Karpas-422 (cell line): ENCODE measurements around the gene PSMC1. TPM values are rescaled to one million over a fixed set of nuclear protein-coding genes. Genes with fewer than 3 reads are reported as not detected.

ENCODE experiments used
- DNase-seq: peaks from one replicate; pipeline ENCODE4 v3.0.0-alpha.2; 2015
- H2AFZ ChIP-seq: fragments of 200-600 bp; sonication (generic); 2 replicates; pipeline ENCODE4 v1.6.1; 2014; ENCODE audit warnings: antibody characterized with exemption, low read length, mixed read lengths
- H3K27ac ChIP-seq: fragments of 200-600 bp; sonication (generic); 2 replicates; pipeline ENCODE4 v1.5.1; 2014; ENCODE audit warnings: mild to moderate bottlenecking, low read length, moderate library complexity
- H3K27me3 ChIP-seq: fragments of 200-600 bp; sonication (generic); 2 replicates; pipeline ENCODE4 v1.6.1; 2014; ENCODE audit warnings: low read length, mixed read lengths
- H3K36me3 ChIP-seq: fragments of 200-600 bp; sonication (generic); 2 replicates; pipeline ENCODE4 v1.6.1; 2014; ENCODE audit warnings: low read length, mixed read lengths; ENCODE audit not compliant: insufficient read depth
- H3K4me1 ChIP-seq: fragments of 200-600 bp; sonication (generic); 2 replicates; pipeline ENCODE4 v1.6.1; 2014; ENCODE audit warnings: mild to moderate bottlenecking, low read length, mixed read lengths
- H3K4me2 ChIP-seq: fragments of 200-600 bp; sonication (generic); 2 replicates; pipeline ENCODE4 v1.6.1; 2014; ENCODE audit warnings: low read length, low read depth, mild to moderate bottlenecking; ENCODE audit not compliant: poor library complexity, severe bottlenecking
- H3K4me3 ChIP-seq: fragments of 200-600 bp; sonication (generic); 2 replicates; pipeline ENCODE4 v1.5.1; 2014; ENCODE audit warnings: mild to moderate bottlenecking, antibody characterized with exemption, low read length, mixed read lengths
- H3K79me2 ChIP-seq: fragments of 200-600 bp; sonication (generic); 2 replicates; pipeline ENCODE4 v1.6.1; 2014; ENCODE audit warnings: mild to moderate bottlenecking, low read length, mixed read lengths
- H3K9ac ChIP-seq: fragments of 200-600 bp; sonication (generic); 2 replicates; pipeline ENCODE4 v1.6.0; 2014; ENCODE audit warnings: low read length
- H3K9me2 ChIP-seq: fragments of 200-600 bp; sonication (generic), shearing (Covaris generic); replicated peaks from 2 replicates; pipeline ENCODE4 v1.6.0; 2014; ENCODE audit warnings: mild to moderate bottlenecking, low read length, moderate library complexity; ENCODE audit not compliant: insufficient read depth
- H3K9me3 ChIP-seq: fragments of 300-700, 200-600 bp; sonication (generic); 2 replicates; pipeline ENCODE4 v1.6.1; 2014; ENCODE audit warnings: low read length, mixed read lengths
- H4K20me1 ChIP-seq: fragments of 200-600 bp; sonication (generic); 2 replicates; pipeline ENCODE4 v1.6.1; 2014; ENCODE audit warnings: mild to moderate bottlenecking, antibody characterized with exemption, low read length, low read depth; ENCODE audit not compliant: insufficient read depth
- total RNA-seq: library from RNA; depleted of rRNA; stranded (reverse); fragments of >200 nt; shearing (Covaris generic); gene quantifications from 2 replicates; pipeline ENCODE4 v1.2.3, GENCODE V29; 2014; ENCODE audit warnings: low replicate concordance

The PSMC1 gene
- total RNA-seq, 1 experiment from 2014 or later = 71.8 TPM

- peaks cover 14% of the 10 kb centered on the region for H4K20me1 ChIP-seq
- DNase-seq = no peak
- H3K4me3 ChIP-seq = no peak overlapping the region
- H3K27ac ChIP-seq = no peak overlapping the region
- no peaks in the 10 kb centered on the region for H3K4me1 ChIP-seq
- no peaks in the 10 kb centered on the region for H3K9me2 ChIP-seq
- peaks cover 17% of the 10 kb centered on the region; the same call in 1 of the 2 replicates for H3K36me3 ChIP-seq
- H3K9me3 ChIP-seq = no peaks in the 10 kb centered on the region
- no peak overlapping the region for H2AFZ ChIP-seq
- H3K4me2 ChIP-seq = no peak overlapping the region
- H3K27me3 ChIP-seq = no peaks in the 10 kb centered on the region
- H3K79me2 ChIP-seq = no peaks in the 10 kb centered on the region
- H3K9ac ChIP-seq = no peak overlapping the region
Observed at GRCh38 chr14:90278199-90279175, 22.1 kb downstream of the PSMC1 start.

GRCh38 chr14:90280096-90280495 lies 23.7 kb downstream of the PSMC1 start:
- H4K20me1 ChIP-seq = peaks cover 9% of the 10 kb centered on the region
- no peak overlapping the region for H2AFZ ChIP-seq
- no peaks in the 10 kb centered on the region for H3K79me2 ChIP-seq
- no peak overlapping the region for H3K9ac ChIP-seq
- peaks cover 12% of the 10 kb centered on the region; the same call in 1 of the 2 replicates for H3K36me3 ChIP-seq
- no peak overlapping the region for H3K4me3 ChIP-seq
- H3K27ac ChIP-seq = no peak overlapping the region
- no peaks in the 10 kb centered on the region for H3K4me1 ChIP-seq
- no peaks in the 10 kb centered on the region for H3K27me3 ChIP-seq
- DNase-seq = no peak
- no peaks in the 10 kb centered on the region for H3K9me3 ChIP-seq
- H3K4me2 ChIP-seq = no peak overlapping the region
- no peaks in the 10 kb centered on the region for H3K9me2 ChIP-seq

GRCh38 chr14:90281261-90281660 lies 24.9 kb downstream of the PSMC1 start:
- Histone ChIP-seq H3K9me2 (no peaks in the 10 kb centered on the region), H3K4me2 (no peak overlapping the region), H3K4me3 (no peak overlapping the region), H4K20me1 (peaks cover 9% of the 10 kb centered on the region), H3K27me3 (no peaks in the 10 kb centered on the region), H3K27ac (no peak overlapping the region), H2AFZ (no peak overlapping the region), H3K36me3 (peaks cover 20% of the 10 kb centered on the region; the same call in 1 of the 2 replicates), H3K9ac (no peak overlapping the region), H3K79me2 (no peaks in the 10 kb centered on the region; the same call in none of the 2 replicates), H3K4me1 (no peaks in the 10 kb centered on the region), H3K9me3 (no peaks in the 10 kb centered on the region)
- no peak for DNase-seq

- Histone ChIP-seq H3K4me2 (no peak overlapping the region), H3K9ac (no peak overlapping the region), H3K79me2 (no peaks in the 10 kb centered on the region; the same call in none of the 2 replicates), H3K9me2 (no peaks in the 10 kb centered on the region), H3K36me3 (peaks cover 22% of the 10 kb centered on the region; the same call in 1 of the 2 replicates), H2AFZ (no peak overlapping the region), H3K4me1 (no peaks in the 10 kb centered on the region), H4K20me1 (peaks cover 8% of the 10 kb centered on the region), H3K27ac (no peak overlapping the region; the same call in 1 of the 2 replicates), H3K4me3 (no peak overlapping the region), H3K9me3 (no peaks in the 10 kb centered on the region), H3K27me3 (no peaks in the 10 kb centered on the region)
- DNase-seq = no peak
Observed at GRCh38 chr14:90281756-90282155, 25.4 kb downstream of the PSMC1 start.

GRCh38 chr14:90287791-90288190 lies 31.4 kb downstream of the PSMC1 start:
- no peaks in the 10 kb centered on the region for H3K9me2 ChIP-seq
- no peak overlapping the region for H2AFZ ChIP-seq
- no peaks in the 10 kb centered on the region for H3K9me3 ChIP-seq
- peaks cover 31% of the 10 kb centered on the region; the same call in 1 of the 2 replicates for H3K36me3 ChIP-seq
- DNase-seq = no peak
- no peak overlapping the region for H3K9ac ChIP-seq
- no peaks in the 10 kb centered on the region for H3K27me3 ChIP-seq
- H3K27ac ChIP-seq = no peak overlapping the region
- H3K4me1 ChIP-seq = no peaks in the 10 kb centered on the region
- no peaks in the 10 kb centered on the region; the same call in none of the 2 replicates for H3K79me2 ChIP-seq
- H3K4me2 ChIP-seq = no peak overlapping the region
- no peak overlapping the region for H3K4me3 ChIP-seq
- H4K20me1 ChIP-seq = peaks cover 4% of the 10 kb centered on the region; the same call in 1 of the 2 replicates

GRCh38 chr14:90288651-90289355 lies 32.5 kb downstream of the PSMC1 start:
- peaks cover 33% of the 10 kb centered on the region for H3K36me3 ChIP-seq
- H3K4me3 ChIP-seq = no peak overlapping the region
- H3K4me1 ChIP-seq = no peaks in the 10 kb centered on the region
- no peak for DNase-seq
- no peaks in the 10 kb centered on the region for H4K20me1 ChIP-seq
- H3K4me2 ChIP-seq = no peak overlapping the region
- no peak overlapping the region for H3K9ac ChIP-seq
- no peak overlapping the region for H3K27ac ChIP-seq
- H3K79me2 ChIP-seq = peaks cover 2% of the 10 kb centered on the region
- H2AFZ ChIP-seq = no peak overlapping the region
- no peaks in the 10 kb centered on the region for H3K27me3 ChIP-seq
- no peaks in the 10 kb centered on the region for H3K9me2 ChIP-seq
- no peaks in the 10 kb centered on the region for H3K9me3 ChIP-seq

- Histone ChIP-seq H2AFZ (no peak overlapping the region), H3K4me2 (no peak overlapping the region), H3K36me3 (peaks cover 38% of the 10 kb centered on the region), H4K20me1 (no peaks in the 10 kb centered on the region), H3K4me1 (no peaks in the 10 kb centered on the region), H3K27me3 (no peaks in the 10 kb centered on the region), H3K9me3 (no peaks in the 10 kb centered on the region), H3K4me3 (no peak overlapping the region), H3K27ac (no peak overlapping the region), H3K79me2 (peaks cover 9% of the 10 kb centered on the region), H3K9ac (no peak overlapping the region), H3K9me2 (no peaks in the 10 kb centered on the region)
- no peak for DNase-seq
Observed at GRCh38 chr14:90290337-90291011, 34.1 kb downstream of the PSMC1 start.
